ENCODE data around the gene AK8.

AK8 gene

DNA sequence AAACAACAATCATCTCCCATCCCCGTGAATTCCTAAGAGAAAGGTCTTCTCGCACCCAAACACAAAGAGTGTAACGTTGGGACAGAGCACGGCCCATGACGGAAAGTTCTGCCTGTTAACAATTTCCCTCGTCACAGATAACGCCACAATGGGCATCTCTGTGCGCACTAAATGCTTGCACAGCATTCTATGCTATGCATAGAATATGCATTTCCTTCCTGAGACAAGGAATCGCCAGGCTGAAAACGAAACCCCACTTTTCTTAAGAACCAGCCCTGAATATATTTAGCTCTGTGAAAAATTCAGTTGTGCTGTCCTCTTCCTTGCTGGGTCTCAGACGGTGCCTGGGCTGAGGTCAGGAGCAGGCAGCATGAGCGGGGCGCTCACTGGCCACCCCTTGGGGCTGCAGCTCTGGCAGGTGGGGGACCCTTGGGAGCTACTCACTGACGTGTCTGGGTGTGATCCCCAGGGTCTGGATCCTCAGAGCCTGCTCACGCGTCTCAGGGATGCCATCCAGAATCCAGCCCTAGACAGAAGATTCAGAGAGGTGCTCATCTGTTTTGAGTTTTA, 49.8 kb downstream of the AK8 start:
- TF ChIP-seq, protein P1, sequence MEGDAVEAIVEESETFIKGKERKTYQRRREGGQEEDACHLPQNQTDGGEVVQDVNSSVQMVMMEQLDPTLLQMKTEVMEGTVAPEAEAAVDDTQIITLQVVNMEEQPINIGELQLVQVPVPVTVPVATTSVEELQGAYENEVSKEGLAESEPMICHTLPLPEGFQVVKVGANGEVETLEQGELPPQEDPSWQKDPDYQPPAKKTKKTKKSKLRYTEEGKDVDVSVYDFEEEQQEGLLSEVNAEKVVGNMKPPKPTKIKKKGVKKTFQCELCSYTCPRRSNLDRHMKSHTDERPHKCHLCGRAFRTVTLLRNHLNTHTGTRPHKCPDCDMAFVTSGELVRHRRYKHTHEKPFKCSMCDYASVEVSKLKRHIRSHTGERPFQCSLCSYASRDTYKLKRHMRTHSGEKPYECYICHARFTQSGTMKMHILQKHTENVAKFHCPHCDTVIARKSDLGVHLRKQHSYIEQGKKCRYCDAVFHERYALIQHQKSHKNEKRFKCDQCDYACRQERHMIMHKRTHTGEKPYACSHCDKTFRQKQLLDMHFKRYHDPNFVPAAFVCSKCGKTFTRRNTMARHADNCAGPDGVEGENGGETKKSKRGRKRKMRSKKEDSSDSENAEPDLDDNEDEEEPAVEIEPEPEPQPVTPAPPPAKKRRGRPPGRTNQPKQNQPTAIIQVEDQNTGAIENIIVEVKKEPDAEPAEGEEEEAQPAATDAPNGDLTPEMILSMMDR (IDR thresholded peaks at IDR 0.05) = no peak
- H3K27me3 ChIP-seq = no peaks in the 10 kb centered on the region
- H3K9me3 ChIP-seq = no peaks in the 10 kb centered on the region
- H3K27ac ChIP-seq = no peak overlapping the region
- H3K36me3 ChIP-seq = no peaks in the 10 kb centered on the region
- H3K4me1 ChIP-seq (ENCODE audit: control insufficient read depth in 1 of 2, insufficient read depth in 1 of 2, low read depth in 1 of 2, low read length in 1 of 2) = no peaks in the 10 kb centered on the region
- H3K4me3 ChIP-seq (ENCODE audit: low read depth in 1 of 2, low read length in 1 of 2) = no peak overlapping the region

DNA sequence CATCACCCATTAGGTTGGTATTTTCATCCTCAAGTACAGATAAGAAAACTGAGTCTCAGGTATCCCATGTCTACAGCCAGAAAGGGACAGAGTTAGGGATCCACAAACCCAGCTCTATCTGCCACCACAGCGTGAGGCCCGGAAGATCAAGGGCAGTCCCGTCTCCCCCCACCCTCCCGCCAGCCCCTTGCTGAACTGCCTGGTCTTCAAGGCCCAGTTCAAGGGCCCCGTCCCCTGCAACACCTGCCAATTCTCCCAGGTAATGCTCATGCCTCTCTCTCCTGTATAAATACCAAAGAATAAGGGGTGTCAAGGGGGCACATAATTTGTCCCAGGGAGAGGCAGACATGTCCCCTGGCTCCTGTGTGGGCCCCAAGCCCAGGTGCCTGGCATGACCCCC, 50.7 kb downstream of the AK8 start:
- H3K27me3 ChIP-seq = no peaks in the 10 kb centered on the region
- H3K4me3 ChIP-seq (ENCODE audit: low read depth in 1 of 2, low read length in 1 of 2) = no peak overlapping the region
- H3K9me3 ChIP-seq = no peaks in the 10 kb centered on the region
- H3K4me1 ChIP-seq (ENCODE audit: control insufficient read depth in 1 of 2, insufficient read depth in 1 of 2, low read depth in 1 of 2, low read length in 1 of 2) = no peaks in the 10 kb centered on the region
- no peak overlapping the region for H3K27ac ChIP-seq
- TF ChIP-seq, protein P1 (IDR thresholded peaks at IDR 0.05) = no peak
- no peaks in the 10 kb centered on the region for H3K36me3 ChIP-seq

DNA sequence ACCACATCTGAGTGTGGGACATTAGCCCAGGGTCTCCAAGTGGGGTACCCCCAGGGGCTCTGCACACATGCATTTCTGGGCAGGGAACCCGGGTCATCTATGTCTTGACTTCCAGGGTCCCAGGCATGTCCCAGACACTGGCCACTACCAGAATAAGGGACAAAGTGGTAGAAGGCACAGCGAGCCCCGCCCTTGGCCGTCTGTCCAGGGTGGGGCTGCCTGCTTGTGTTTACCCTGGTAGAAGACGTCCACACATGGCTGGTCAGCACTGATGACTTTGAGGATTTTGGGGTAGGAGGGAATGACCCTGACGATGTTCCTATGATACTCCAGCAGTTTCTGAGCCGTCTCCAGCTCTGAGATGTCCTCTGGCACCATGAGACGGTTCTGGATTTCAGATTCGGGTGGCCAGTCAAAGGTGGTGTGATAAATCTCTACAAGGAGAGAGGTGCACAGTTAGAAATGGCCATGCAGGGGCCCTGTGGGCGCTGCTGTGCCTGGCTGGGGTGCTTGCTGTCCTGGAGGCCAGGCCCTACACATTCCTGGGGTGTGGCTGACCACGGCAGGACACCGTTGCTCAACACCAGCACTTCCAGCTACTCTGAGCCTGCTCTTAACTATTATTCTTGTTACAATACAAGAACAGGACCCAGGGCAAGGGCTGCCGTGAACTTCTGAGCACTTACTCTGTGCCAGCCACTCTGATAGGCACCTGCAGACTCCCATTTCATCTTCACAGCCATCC, 51.3 kb downstream of the AK8 start:
- no peaks in the 10 kb centered on the region for H3K9me3 ChIP-seq
- no peak overlapping the region for H3K4me3 ChIP-seq (ENCODE audit: low read depth in 1 of 2, low read length in 1 of 2)
- no peaks in the 10 kb centered on the region for H3K4me1 ChIP-seq (ENCODE audit: control insufficient read depth in 1 of 2, insufficient read depth in 1 of 2, low read depth in 1 of 2, low read length in 1 of 2)
- no peaks in the 10 kb centered on the region for H3K27me3 ChIP-seq
- TF ChIP-seq, protein P1 (IDR thresholded peaks at IDR 0.05) = no peak
- no peak overlapping the region for H3K27ac ChIP-seq
- H3K36me3 ChIP-seq = no peaks in the 10 kb centered on the region

DNA sequence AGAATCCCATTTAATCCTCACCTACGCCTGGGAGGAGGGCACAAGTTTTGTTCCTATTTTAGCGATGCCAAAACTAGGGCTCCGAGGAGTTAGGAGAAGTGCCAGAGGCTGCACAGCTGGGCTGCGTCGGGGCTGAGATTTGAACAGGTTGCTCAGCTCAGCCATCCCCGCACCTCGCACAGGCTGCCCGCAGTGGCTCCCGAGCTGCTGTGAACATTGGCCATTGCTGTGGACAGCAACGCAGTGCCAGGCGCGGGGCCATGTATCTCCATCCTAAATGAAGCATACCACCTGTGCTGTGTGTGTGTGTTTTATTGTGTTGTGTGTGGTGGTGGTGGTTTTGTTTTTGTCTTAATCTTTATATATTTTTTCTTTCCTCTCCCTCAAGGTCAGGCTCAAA, 52.0 kb downstream of the AK8 start:
- Histone ChIP-seq H3K9me3 (no peaks in the 10 kb centered on the region), H3K4me1 (ENCODE audit: control insufficient read depth in 1 of 2, insufficient read depth in 1 of 2, low read depth in 1 of 2, low read length in 1 of 2) (no peaks in the 10 kb centered on the region), H3K36me3 (no peaks in the 10 kb centered on the region), H3K27ac (no peak overlapping the region), H3K4me3 (ENCODE audit: low read depth in 1 of 2, low read length in 1 of 2) (no peak overlapping the region), H3K27me3 (peaks cover 3% of the 10 kb centered on the region)
- TF ChIP-seq, protein P1 (IDR thresholded peaks at IDR 0.05) = no peak

DNA sequence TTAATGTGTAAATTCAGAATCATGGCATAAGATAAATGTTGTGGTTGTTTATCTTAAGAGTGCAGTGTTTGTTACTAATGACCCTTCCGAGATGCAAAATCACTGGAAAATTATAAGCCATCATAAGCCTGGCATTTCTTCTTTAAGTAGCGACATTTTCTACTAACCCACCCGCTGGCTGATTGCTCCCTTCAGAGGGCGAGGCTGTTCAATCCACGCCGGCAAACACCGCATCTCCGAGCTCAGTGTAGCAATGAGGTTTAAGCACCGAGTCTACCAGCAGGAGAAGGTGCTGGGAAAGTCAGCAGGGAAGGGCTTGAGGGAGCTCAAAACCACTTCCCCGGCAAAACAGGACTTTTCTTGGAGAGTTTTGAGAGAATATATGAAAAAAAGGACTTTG, 52.7 kb downstream of the AK8 start:
- Histone ChIP-seq H3K9me3 (no peaks in the 10 kb centered on the region), H3K27ac (no peak overlapping the region), H3K27me3 (peaks cover 6% of the 10 kb centered on the region), H3K36me3 (no peaks in the 10 kb centered on the region), H3K4me1 (ENCODE audit: control insufficient read depth in 1 of 2, insufficient read depth in 1 of 2, low read depth in 1 of 2, low read length in 1 of 2) (no peaks in the 10 kb centered on the region), H3K4me3 (ENCODE audit: low read depth in 1 of 2, low read length in 1 of 2) (no peak overlapping the region)
- TF ChIP-seq, protein P1 (IDR thresholded peaks at IDR 0.05) = no peak
